ENCODE data around the gene SLC25A34. TPM values are rescaled to one million over a fixed set of nuclear protein-coding genes. Genes with fewer than 3 reads are reported as not detected.

The SLC25A34 gene
- total RNA-seq, 4 donors from 2014 or later = 12.9 to 73.3 (median 36.2) TPM

GRCh38 chr1:15738416-15739113, 2.5 kb downstream of the SLC25A34 start:
- DNase-seq = no peak
- peaks cover 0 to 8% (median 2%) of the 10 kb centered on the region in 4 donors for H3K36me3 ChIP-seq
- H3K4me1 ChIP-seq = peaks cover 16 to 59% (median 54%) of the 10 kb centered on the region in 4 donors
- H3K27ac ChIP-seq = no peak overlapping the region
- WGBS, 2 donors (ENCODE audit: low coverage in 1 of 2) = 60 to 76% methylated on average over 1 to 12 of the region's 15 CpGs
- H3K4me3 ChIP-seq = no peak overlapping the region
- intact Hi-C loops (cut with DNase I; ENCODE audit: low total_unique reads) (no loop called here), in situ Hi-C loops (cut with MboI; ENCODE audit: low pct_ligation_motif_present in 1 of 4, low pct_unique_long_range_greater_than_20kb in 1 of 4, low sequenced_read_pairs in 3 of 4) (no loop called here)
- no peaks in the 10 kb centered on the region for H3K9me3 ChIP-seq
- no peak for TF ChIP-seq EP300 (IDR thresholded peaks at IDR 0.05; ENCODE audit: low read depth)
- H3K27me3 ChIP-seq = no peaks in the 10 kb centered on the region

- H3K4me3 ChIP-seq = no peak overlapping the region
- WGBS, 2 donors (ENCODE audit: low coverage in 1 of 2) = 92% methylated on average over 15 of the region's 16 CpGs; no CpG with 5 or more reads in 1 of the 2 donors
- H3K27me3 ChIP-seq = no peaks in the 10 kb centered on the region
- TF ChIP-seq POLR2AphosphoS5 (IDR thresholded peaks at IDR 0.05) (no peak), POLR2A (IDR thresholded peaks at IDR 0.05) (no peak), CTCF (IDR thresholded peaks at IDR 0.05) (no peak), EP300 (IDR thresholded peaks at IDR 0.05; ENCODE audit: low read depth) (no peak)
- intact Hi-C loops (cut with DNase I; ENCODE audit: low total_unique reads) (no loop called here), in situ Hi-C loops (cut with MboI; ENCODE audit: low pct_ligation_motif_present in 1 of 4, low pct_unique_long_range_greater_than_20kb in 1 of 4, low sequenced_read_pairs in 3 of 4) (no loop called here)
- DNase-seq = no peak
- H3K4me1 ChIP-seq = peaks cover 16 to 59% (median 54%) of the 10 kb centered on the region in 4 donors
- H3K27ac ChIP-seq = no peak overlapping the region
- no peaks in the 10 kb centered on the region for H3K9me3 ChIP-seq
- peaks cover 0 to 2% (median 0%) of the 10 kb centered on the region in 4 donors for H3K36me3 ChIP-seq
Observed at GRCh38 chr1:15739259-15739658, 3.2 kb downstream of the SLC25A34 start.

GRCh38 chr1:15739745-15740144, 3.7 kb downstream of the SLC25A34 start:
- Histone ChIP-seq H3K4me1 (peaks cover 16 to 58% (median 53%) of the 10 kb centered on the region in 4 donors), H3K27ac (no peak overlapping the region), H3K36me3 (no peaks in the 10 kb centered on the region), H3K4me3 (no peak overlapping the region), H3K9me3 (no peaks in the 10 kb centered on the region), H3K27me3 (no peaks in the 10 kb centered on the region)
- DNase-seq = no peak
- intact Hi-C loops (cut with DNase I; ENCODE audit: low total_unique reads) = loop anchor here (10.0 kb wide), 1 partner anchor 145 kb away; no protein-coding TSS in a partner anchor
- in situ Hi-C loops (cut with MboI; ENCODE audit: low pct_ligation_motif_present in 1 of 4, low pct_unique_long_range_greater_than_20kb in 1 of 4, low sequenced_read_pairs in 3 of 4) = no loop called here
- 83 to 87% methylated on average over 1 to 7 of the region's 7 CpGs for WGBS, 2 donors (ENCODE audit: low coverage in 1 of 2)
- TF ChIP-seq POLR2AphosphoS5 (IDR thresholded peaks at IDR 0.05) (no peak), EP300 (IDR thresholded peaks at IDR 0.05; ENCODE audit: low read depth) (no peak), CTCF (IDR thresholded peaks at IDR 0.05) (no peak), POLR2A (IDR thresholded peaks at IDR 0.05) (no peak)

- Histone ChIP-seq H3K36me3 (no peaks in the 10 kb centered on the region), H3K27ac (peak overlapping the region; percentile 80 to 87 (median 86)), H3K4me3 (peak overlapping the region in 1 of 4 donors; percentile 13), H3K4me1 (peaks cover 5 to 47% (median 40%) of the 10 kb centered on the region in 4 donors), H3K9me3 (no peaks in the 10 kb centered on the region), H3K27me3 (no peaks in the 10 kb centered on the region)
- TF ChIP-seq CTCF (IDR thresholded peaks at IDR 0.05) = peak; percentile 82 to 98 (median 87)
- peak; percentile 75 to 86 (median 84) for TF ChIP-seq POLR2AphosphoS5 (IDR thresholded peaks at IDR 0.05)
- peak; percentile 78 for TF ChIP-seq POLR2A (IDR thresholded peaks at IDR 0.05)
- peak; percentile 78 for TF ChIP-seq EP300 (IDR thresholded peaks at IDR 0.05; ENCODE audit: low read depth)
- in situ Hi-C loops (cut with MboI; ENCODE audit: low pct_ligation_motif_present in 1 of 4, low pct_unique_long_range_greater_than_20kb in 1 of 4, low sequenced_read_pairs in 3 of 4) (no loop called here), intact Hi-C loops (cut with DNase I; ENCODE audit: low total_unique reads) (loop anchor here (10.0 kb wide), 1 partner anchor 146 kb away; no protein-coding TSS in a partner anchor)
- WGBS, 2 donors (ENCODE audit: low coverage in 1 of 2) = 45% methylated on average over 27 of the region's 27 CpGs; no CpG with 5 or more reads in 1 of the 2 donors
- peak; percentile 94 for DNase-seq
Observed at GRCh38 chr1:15740924-15741850, 5.1 kb downstream of the SLC25A34 start.
